ENCODE results near the gene CMTM8. TPM values are rescaled to one million over a fixed set of nuclear protein-coding genes. Genes with fewer than 3 reads are reported as not detected.
"Not testable (repeated sequence)": the region's sequence is repeated elsewhere in the genome, so short reads cannot be mapped to it uniquely, and the experiment has no call there.

The CMTM8 gene
- total RNA-seq, 1 donor from 2014 or later, result 7.5 TPM

DNA sequence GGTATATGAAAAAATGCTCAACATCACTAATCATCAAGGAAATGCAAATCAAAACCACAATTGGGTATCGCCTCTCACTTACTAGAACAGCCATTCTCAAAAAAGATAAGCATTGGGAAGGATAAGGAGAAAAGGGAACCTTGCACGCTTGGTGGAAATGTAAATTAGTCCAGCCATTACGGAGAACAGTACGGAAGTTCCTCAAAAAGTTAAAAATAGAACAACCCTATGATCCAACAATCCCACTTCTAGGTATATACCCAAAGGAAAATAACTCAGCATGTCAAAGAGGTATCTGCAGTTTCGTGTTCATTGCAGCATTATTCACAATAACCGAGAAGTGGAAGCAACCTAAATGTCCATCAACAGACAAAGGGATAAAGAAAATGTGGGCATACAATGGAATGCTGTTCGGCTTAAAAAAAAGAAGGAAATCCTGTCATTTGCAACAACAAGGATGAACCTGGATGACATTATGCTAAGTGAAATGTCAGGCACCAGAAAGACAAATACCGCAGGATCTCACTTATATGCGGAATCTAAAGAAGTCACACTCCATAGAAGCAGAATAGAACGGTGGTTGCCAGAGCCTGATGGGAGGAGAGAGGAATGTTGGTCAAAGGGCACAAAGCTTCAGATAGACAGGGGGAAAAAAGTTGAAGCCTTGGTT lies 141.5 kb downstream of the CMTM8 start:
- Histone ChIP-seq H3K4me3 (ENCODE audit: low read depth, low read length) (no peak overlapping the region), H3K36me3 (ENCODE audit: control insufficient read depth, insufficient read depth, low read length) (no peaks in the 10 kb centered on the region), H3K27me3 (ENCODE audit: control insufficient read depth, insufficient read depth, low read length) (no peaks in the 10 kb centered on the region)
- TF ChIP-seq CTCF (IDR thresholded peaks at IDR 0.05; ENCODE audit: insufficient read depth, low read length, poor library complexity, severe bottlenecking), result no peak
- DNase-seq (ENCODE audit: low read depth), result no peak

DNA sequence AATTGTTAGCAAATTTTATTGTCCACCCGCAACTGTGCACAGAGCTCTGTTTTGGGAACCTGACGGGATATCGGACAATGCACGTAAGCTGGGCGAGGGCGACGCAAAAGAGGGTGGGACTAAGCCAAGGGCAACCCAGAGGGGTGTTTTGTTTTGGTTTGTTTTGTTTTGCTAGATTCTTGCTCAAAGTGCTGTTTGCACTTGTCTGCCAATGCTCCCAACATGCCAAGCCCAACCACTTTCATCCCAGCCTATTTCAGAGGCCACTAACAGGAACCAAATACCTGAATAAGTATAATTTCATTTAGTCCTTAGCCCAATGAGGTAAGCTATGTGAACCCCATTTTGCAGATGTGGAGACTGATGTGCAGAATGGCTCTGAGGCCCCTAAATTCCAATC lies 143.4 kb downstream of the CMTM8 start:
- Histone ChIP-seq H3K36me3 (ENCODE audit: control insufficient read depth, insufficient read depth, low read length) (no peaks in the 10 kb centered on the region), H3K27me3 (ENCODE audit: control insufficient read depth, insufficient read depth, low read length) (no peaks in the 10 kb centered on the region), H3K4me3 (ENCODE audit: low read depth, low read length) (no peak overlapping the region)
- TF ChIP-seq CTCF (IDR thresholded peaks at IDR 0.05; ENCODE audit: insufficient read depth, low read length, poor library complexity, severe bottlenecking), result no peak
- no peak for DNase-seq (ENCODE audit: low read depth)

GRCh38 chr3:32383136-32383711 lies 144.7 kb downstream of the CMTM8 start:
- TF ChIP-seq CTCF (IDR thresholded peaks at IDR 0.05; ENCODE audit: insufficient read depth, low read length, poor library complexity, severe bottlenecking), result no peak
- H3K36me3 ChIP-seq (ENCODE audit: control insufficient read depth, insufficient read depth, low read length), result no peaks in the 10 kb centered on the region
- H3K4me3 ChIP-seq (ENCODE audit: low read depth, low read length), result no peak overlapping the region
- no peaks in the 10 kb centered on the region for H3K27me3 ChIP-seq (ENCODE audit: control insufficient read depth, insufficient read depth, low read length)
- DNase-seq (ENCODE audit: low read depth), result no peak

DNA sequence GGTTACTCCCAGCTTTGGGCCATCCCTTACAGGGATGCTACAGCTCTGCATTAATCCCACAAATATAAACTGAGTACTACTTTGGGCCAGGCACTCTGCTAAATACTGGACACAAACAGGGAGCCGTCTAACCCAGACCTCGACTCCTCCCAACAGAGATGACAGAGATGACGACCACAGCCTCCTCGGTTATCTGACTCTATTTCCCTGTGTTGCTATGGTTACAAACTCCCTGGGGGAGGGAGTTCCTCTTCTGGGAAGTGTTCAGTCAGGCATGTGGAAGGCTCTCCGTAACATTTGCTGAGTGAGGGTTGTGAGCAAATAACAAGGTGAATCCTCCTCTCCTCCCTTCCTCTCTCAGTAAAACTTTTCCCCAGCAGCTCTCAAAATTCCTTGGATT lies 146.5 kb downstream of the CMTM8 start:
- Histone ChIP-seq H3K27me3 (ENCODE audit: control insufficient read depth, insufficient read depth, low read length) (no peaks in the 10 kb centered on the region), H3K4me3 (ENCODE audit: low read depth, low read length) (no peak overlapping the region), H3K36me3 (ENCODE audit: control insufficient read depth, insufficient read depth, low read length) (no peaks in the 10 kb centered on the region)
- no peak for TF ChIP-seq CTCF (IDR thresholded peaks at IDR 0.05; ENCODE audit: insufficient read depth, low read length, poor library complexity, severe bottlenecking)
- DNase-seq (ENCODE audit: low read depth), result peak; percentile 78

- TF ChIP-seq CTCF (IDR thresholded peaks at IDR 0.05; ENCODE audit: insufficient read depth, low read length, poor library complexity, severe bottlenecking), result no peak
- DNase-seq (ENCODE audit: low read depth), result no peak
- H3K27me3 ChIP-seq (ENCODE audit: control insufficient read depth, insufficient read depth, low read length), result no peaks in the 10 kb centered on the region
- H3K4me3 ChIP-seq (ENCODE audit: low read depth, low read length), result no peak overlapping the region
- H3K36me3 ChIP-seq (ENCODE audit: control insufficient read depth, insufficient read depth, low read length), result no peaks in the 10 kb centered on the region
These were observed 149.0 kb downstream of the CMTM8 start for GRCh38 chr3:32387512-32387911.

- not testable (repeated sequence) for DNase-seq (ENCODE audit: low read depth); H3K4me3 ChIP-seq (ENCODE audit: low read depth, low read length); H3K27me3 ChIP-seq (ENCODE audit: control insufficient read depth, insufficient read depth, low read length); H3K36me3 ChIP-seq (ENCODE audit: control insufficient read depth, insufficient read depth, low read length)
These were observed 151.1 kb downstream of the CMTM8 start for GRCh38 chr3:32389577-32389976.
